BE2C (cell line): Measurements from ENCODE around the gene AGPAT2.

Experiments
- DNase-seq: peaks from one replicate; pipeline ENCODE4 v3.0.0-alpha.2; 2020
- H3K27me3 ChIP-seq: fragments of 250-450 bp; sonication (Bioruptor Pico); 2 replicates; pipeline ENCODE4 v1.5.1; 2020; ENCODE audit warnings: mild to moderate bottlenecking
- H3K36me3 ChIP-seq: fragments of 250-450 bp; sonication (Bioruptor Pico); 2 replicates; pipeline ENCODE4 v1.5.1; 2020; ENCODE audit warnings: mild to moderate bottlenecking
- H3K4me1 ChIP-seq: fragments of 250-450 bp; sonication (Bioruptor Pico); 2 replicates; pipeline ENCODE4 v1.5.1; 2020
- H3K4me3 ChIP-seq: 2 replicates; pipeline ENCODE4 v1.5.1; 2011; ENCODE audit warnings: low read depth, low read length
- H3K9me3 ChIP-seq: fragments of 250-450 bp; sonication (Bioruptor Pico); 2 replicates; pipeline ENCODE4 v1.5.1; 2020
- CTCF ChIP-seq: IDR thresholded peaks from 2 replicates; pipeline ENCODE4 v1.5.1; 2012; ENCODE audit warnings: mild to moderate bottlenecking, low read depth, low read length

Gene AGPAT2

GRCh38 chr9:136698635-136699246, 11.5 kb upstream of the AGPAT2 start:
- Histone ChIP-seq H3K36me3 (no peaks in the 10 kb centered on the region), H3K27me3 (no peaks in the 10 kb centered on the region), H3K4me3 (no peak overlapping the region), H3K9me3 (no peaks in the 10 kb centered on the region; the same call in 1 of the 2 replicates), H3K4me1 (no peaks in the 10 kb centered on the region; the same call in 1 of the 2 replicates)
- DNase-seq: no peak
- TF ChIP-seq CTCF: no peak

- H3K9me3 ChIP-seq: no peaks in the 10 kb centered on the region; the same call in 1 of the 2 replicates
- H3K36me3 ChIP-seq: no peaks in the 10 kb centered on the region
- no peak for TF ChIP-seq CTCF
- H3K4me1 ChIP-seq: no peaks in the 10 kb centered on the region; the same call in 1 of the 2 replicates
- DNase-seq: no peak
- H3K4me3 ChIP-seq: no peak overlapping the region
- no peaks in the 10 kb centered on the region for H3K27me3 ChIP-seq
These were observed 10.7 kb upstream of the AGPAT2 start for GRCh38 chr9:136697821-136698526.

- DNase-seq: no peak
- no peaks in the 10 kb centered on the region for H3K27me3 ChIP-seq
- no peak overlapping the region for H3K4me3 ChIP-seq
- TF ChIP-seq CTCF: no peak
- H3K9me3 ChIP-seq: no peaks in the 10 kb centered on the region; the same call in 1 of the 2 replicates
- no peaks in the 10 kb centered on the region for H3K36me3 ChIP-seq
- H3K4me1 ChIP-seq: no peaks in the 10 kb centered on the region; the same call in 1 of the 2 replicates
These were observed 10.0 kb upstream of the AGPAT2 start for GRCh38 chr9:136697146-136697820.

- H3K27me3 ChIP-seq: no peaks in the 10 kb centered on the region
- DNase-seq: no peak
These were observed 9.2 kb upstream of the AGPAT2 start for GRCh38 chr9:136696502-136696901.

GRCh38 chr9:136695955-136696354, 8.7 kb upstream of the AGPAT2 start:
- no peaks in the 10 kb centered on the region for H3K36me3 ChIP-seq
- DNase-seq: no peak
- no peaks in the 10 kb centered on the region for H3K27me3 ChIP-seq
- TF ChIP-seq CTCF: no peak
- no peaks in the 10 kb centered on the region; the same call in 1 of the 2 replicates for H3K9me3 ChIP-seq
- no peaks in the 10 kb centered on the region; the same call in 1 of the 2 replicates for H3K4me1 ChIP-seq
- H3K4me3 ChIP-seq: no peak overlapping the region

More at GRCh38 chr9:136696502-136696901, 9.2 kb upstream of the AGPAT2 start:
- Histone ChIP-seq H3K4me3 (no peak overlapping the region), H3K4me1 (no peaks in the 10 kb centered on the region; the same call in 1 of the 2 replicates), H3K36me3 (no peaks in the 10 kb centered on the region), H3K9me3 (no peaks in the 10 kb centered on the region; the same call in 1 of the 2 replicates)
- TF ChIP-seq CTCF: no peak
